H1 (cell line): ENCODE results near the gene MEGF11. TPM values are rescaled to one million over a fixed set of nuclear protein-coding genes. Genes with fewer than 3 reads are reported as not detected.

Experiments used
- CTCF ChIA-PET: fragments of 300-600 bp; sonication (Branson Sonifier 250); formaldehyde crosslinking; loops from one replicate; lab custom pipeline; 2021; ENCODE audit not compliant: partially characterized antibody; lab: Charles Lee
- POLR2A ChIA-PET: fragments of 300-600 bp; sonication (Branson Sonifier 250); formaldehyde crosslinking; loops from one replicate; lab custom pipeline; 2021; ENCODE audit warnings: inconsistent platforms; ENCODE audit not compliant: partially characterized antibody; lab: Charles Lee
- DNase-seq, 2 experiments: peaks; one replicate each; pipeline versions ENCODE4 v3.0.0 to v3.0.0-alpha.2; 2010 to 2022; ENCODE audit warnings: low spot score in 2 of 2, low read depth in 1 of 2, mixed read lengths in 1 of 2
- FAIRE-seq: peaks from 2 replicates; lab custom pipeline; 2011; peaks lifted over from hg19 to GRCh38; lab: Jason Lieb, UNC
- H2AFZ ChIP-seq: 2 replicates; pipeline ENCODE4 v1.8.1; 2012; ENCODE audit warnings: low read length, inconsistent platforms
- H2AK5ac ChIP-seq: 2 replicates; pipeline ENCODE4 v1.6.1; 2013; ENCODE audit warnings: low read depth, low read length
- H2BK120ac ChIP-seq: replicated peaks from 2 replicates; pipeline ENCODE3; 2013; ENCODE audit warnings: low read depth, low read length, inconsistent platforms
- H2BK12ac ChIP-seq: 2 replicates; pipeline ENCODE4 v1.6.1; 2013; ENCODE audit warnings: low read depth, low read length
- H2BK15ac ChIP-seq: 2 replicates; pipeline ENCODE4 v1.6.1; 2013; ENCODE audit warnings: low read length
- H2BK20ac ChIP-seq: 2 replicates; pipeline ENCODE4 v1.6.1; 2013; ENCODE audit warnings: low read length
- H2BK5ac ChIP-seq: 2 replicates; pipeline ENCODE4 v1.6.1; 2013; ENCODE audit warnings: low read depth, low read length
- H3K14ac ChIP-seq: 2 replicates; pipeline ENCODE4 v1.6.1; 2013; ENCODE audit warnings: inconsistent platforms; ENCODE audit not compliant: insufficient read length
- H3K18ac ChIP-seq: 2 replicates; pipeline ENCODE4 v1.6.1; 2013; ENCODE audit warnings: low read length; ENCODE audit errors: extremely low read depth
- H3K23ac ChIP-seq: 2 replicates; pipeline ENCODE4 v1.6.1; 2013; ENCODE audit warnings: inconsistent platforms; ENCODE audit not compliant: insufficient read length
- H3K23me2 ChIP-seq: 2 replicates; pipeline ENCODE4 v1.6.1; 2013; ENCODE audit warnings: low read depth, low read length
- H3K27ac ChIP-seq: 2 replicates; pipeline ENCODE4 v1.6.1; 2011; ENCODE audit warnings: low read depth, low read length, inconsistent platforms
- H3K27me3 ChIP-seq, 4 experiments: replicated peaks in 1 of 4; 1 replicate in 1 of 4; 2 replicates in 3 of 4; pipeline versions ENCODE4 v1.6.1 to v1.8.1; 2011 to 2013; ENCODE audit warnings: low read length in 3 of 4, mild to moderate bottlenecking in 3 of 4, inconsistent platforms in 2 of 4, mixed read lengths in 2 of 4, moderate library complexity in 1 of 4; ENCODE audit not compliant: control insufficient read depth in 3 of 4, insufficient read depth in 3 of 4; ENCODE audit errors: extremely low read depth in 1 of 4
- H3K36me3 ChIP-seq, 4 experiments: 2 replicates each; pipeline versions ENCODE4 v1.6.1 to v1.8.1; 2011 to 2013; ENCODE audit warnings: mild to moderate bottlenecking in 4 of 4, low read length in 3 of 4, moderate library complexity in 2 of 4, control low read depth in 1 of 4, inconsistent platforms in 1 of 4; ENCODE audit not compliant: insufficient read depth in 4 of 4, control insufficient read depth in 2 of 4
- H3K4ac ChIP-seq: replicated peaks from 2 replicates; pipeline ENCODE3; 2013; ENCODE audit warnings: low read length, low read depth, mixed read lengths, inconsistent platforms; ENCODE audit not compliant: insufficient read length
- H3K4me1 ChIP-seq, 4 experiments: replicated peaks in 1 of 4; 1 replicate in 1 of 4; 2 replicates in 3 of 4; pipeline versions ENCODE4 v1.6.1 to v1.8.1; 2011 to 2013; ENCODE audit warnings: low read length in 3 of 4, inconsistent platforms in 2 of 4, mixed read lengths in 1 of 4; ENCODE audit not compliant: insufficient read depth in 4 of 4, control insufficient read depth in 3 of 4
- H3K4me2 ChIP-seq, 2 experiments: 2 replicates each; pipeline versions ENCODE4 v1.6.1 to v1.8.1; 2011 to 2013; ENCODE audit warnings: low read depth in 2 of 2, low read length in 2 of 2, control low read depth in 1 of 2, inconsistent platforms in 1 of 2, mild to moderate bottlenecking in 1 of 2; ENCODE audit not compliant: insufficient read depth in 1 of 2
- H3K4me3 ChIP-seq, 4 experiments: fragments of 200-600, 300-600 bp in 1 of 4; sonication (generic), shearing (Covaris generic), sonication (Bioruptor Twin) in 1 of 4; 2 replicates each; pipeline versions ENCODE4 v1.5.1 to v1.8.1; 2011 to 2016; ENCODE audit warnings: low read length in 4 of 4, low read depth in 3 of 4, control low read depth in 2 of 4, inconsistent platforms in 2 of 4, mild to moderate bottlenecking in 2 of 4, mixed read lengths in 1 of 4, moderate library complexity in 1 of 4; ENCODE audit not compliant: insufficient read depth in 2 of 4; ENCODE audit errors: extremely low read depth in 1 of 4
- H3K56ac ChIP-seq: replicated peaks from 2 replicates; pipeline ENCODE3; 2013; ENCODE audit warnings: low read depth, mild to moderate bottlenecking, mixed read lengths, low read length, inconsistent platforms; ENCODE audit not compliant: insufficient read length
- H3K79me1 ChIP-seq: 2 replicates; pipeline ENCODE4 v1.6.1; 2013; ENCODE audit warnings: low read depth, low read length, control low read depth
- H3K79me2 ChIP-seq, 2 experiments: 2 replicates each; pipeline versions ENCODE4 v1.6.1 to v1.8.1; 2012 to 2013; ENCODE audit warnings: low read length in 2 of 2, mild to moderate bottlenecking in 2 of 2, inconsistent platforms in 1 of 2; ENCODE audit not compliant: insufficient read depth in 2 of 2, control insufficient read depth in 1 of 2
- H3K9ac ChIP-seq, 4 experiments: replicated peaks in 1 of 4; 1 replicate in 1 of 4; 2 replicates in 3 of 4; pipeline versions ENCODE4 v1.6.1 to v1.8.1; 2011 to 2013; ENCODE audit warnings: low read depth in 3 of 4, low read length in 3 of 4, control low read depth in 2 of 4, mild to moderate bottlenecking in 2 of 4, moderate library complexity in 2 of 4, inconsistent platforms in 1 of 4; ENCODE audit errors: extremely low read depth in 1 of 4
- H3K9me3 ChIP-seq, 2 experiments: 2 replicates each; pipeline versions ENCODE4 v1.6.1 to v1.8.1; 2012 to 2013; ENCODE audit warnings: mild to moderate bottlenecking in 2 of 2, moderate library complexity in 2 of 2, control low read depth in 1 of 2, inconsistent platforms in 1 of 2, low read depth in 1 of 2, low read length in 1 of 2, mixed read lengths in 1 of 2; ENCODE audit not compliant: insufficient read depth in 2 of 2
- H4K20me1 ChIP-seq, 2 experiments: replicated peaks in 1 of 2; 2 replicates each; pipeline versions ENCODE3 to v1.8.1; 2011 to 2013; ENCODE audit warnings: inconsistent platforms in 2 of 2, low read length in 2 of 2, mild to moderate bottlenecking in 1 of 2; ENCODE audit not compliant: insufficient read depth in 2 of 2, control insufficient read depth in 1 of 2
- H4K5ac ChIP-seq: 2 replicates; pipeline ENCODE4 v1.6.1; 2013; ENCODE audit warnings: low read length, low read depth, mixed read lengths, inconsistent platforms; ENCODE audit not compliant: insufficient read length
- H4K8ac ChIP-seq: 2 replicates; pipeline ENCODE4 v1.8.0; 2013; ENCODE audit warnings: mild to moderate bottlenecking, moderate library complexity, low read length, inconsistent platforms; ENCODE audit not compliant: insufficient read depth; ENCODE audit errors: extremely low read depth
- H4K91ac ChIP-seq: replicated peaks from 2 replicates; pipeline ENCODE3; 2013; ENCODE audit warnings: low read length, mixed read lengths, inconsistent platforms; ENCODE audit not compliant: insufficient read length
- HDAC6 ChIP-seq: IDR thresholded peaks from one replicate; pipeline ENCODE4 v1.7.1; 2012; ENCODE audit warnings: low read depth, mild to moderate bottlenecking, inconsistent platforms, low read length, moderate library complexity
- KDM5A ChIP-seq: fragments of 200-600 bp; IDR thresholded peaks from 2 replicates; pipeline ENCODE4 v1.7.1; 2012; ENCODE audit warnings: mild to moderate bottlenecking, low read length, inconsistent platforms, mixed read lengths
- MAX ChIP-seq: IDR thresholded peaks from 2 replicates; pipeline ENCODE4 v1.6.1; 2012; ENCODE audit warnings: inconsistent platforms
- PHF8 ChIP-seq: fragments of 200-600 bp; sonication (generic); conservative IDR thresholded peaks from 2 replicates; pipeline ENCODE4 v1.7.1; 2012; ENCODE audit warnings: low read depth, mild to moderate bottlenecking, inconsistent platforms, low read length, moderate library complexity
- WGBS, 2 experiments: shearing (Covaris generic) in 1 of 2; methylation state at CpG; one replicate each; pipeline versions ENCODE4 v1.1.6 to v1.1.7; 2013 to 2015; ENCODE audit warnings: low lambda C conversion rate in 2 of 2, mixed read lengths in 2 of 2, inconsistent platforms in 1 of 2, low coverage in 1 of 2, missing lambda C conversion rate in 1 of 2; ENCODE audit not compliant: insufficient replicate concordance in 2 of 2, insufficient coverage in 1 of 2, insufficient read length in 1 of 2; ENCODE audit errors: extremely low coverage in 1 of 2, missing lambda C conversion rate in 1 of 2; 5-methylcytosine and 5-hydroxymethylcytosine counted together
- polyA plus RNA-seq, 7 experiments: library from polyadenylated mRNA; depleted of rRNA in 3 of 7; stranded (reverse) in 5 of 7; unstranded in 2 of 7; fragments of >200 nt in 5 of 7; fragments of 200-250 nt in 2 of 7; gene quantifications; 1 replicate in 5 of 7; 2 replicates in 1 of 7; 4 replicates in 1 of 7; pipeline versions ENCODE4 v1.2.1 to v1.2.3, GENCODE V29; 2011 to 2013; ENCODE audit warnings: missing spikeins in 2 of 7, mixed read lengths in 2 of 7
- total RNA-seq: library from RNA; stranded (reverse); fragmentation: NEBNext Ultra II Directional; extraction: Animal tissue kit (Norgen Biotek cat#: 25700); gene quantifications from 2 replicates; pipeline ENCODE4 v1.2.1, GENCODE V29; 2021

MEGF11 gene
- total and polyA plus RNA-seq, 2 of the 8 experiments (the other 6 are each of a cell fraction or from before 2014, with no cell fraction given), result 4.4 to 4.8 TPM

GRCh38 chr15:66043264-66043663, 210.3 kb downstream of the MEGF11 start:
- no peaks in the 10 kb centered on the region for H4K20me1 ChIP-seq
- ChIA-PET CTCF (interaction anchor here (0.9 to 1.9 kb wide), 4 partner anchors 38 to 142 kb away, joined by 3 to 6 read pairs (median 3); no protein-coding TSS in a partner anchor), POLR2A (interaction anchor here (2.3 kb wide), 1 partner anchor 18 kb away, joined by 5 read pairs; no protein-coding TSS in a partner anchor)
- no peaks in the 10 kb centered on the region for H3K36me3 ChIP-seq
- FAIRE-seq (no peak), DNase-seq (no peak)
- no peak overlapping the region for H3K4me3 ChIP-seq
- no peaks in the 10 kb centered on the region for H3K23me2 ChIP-seq
- H3K4me2 ChIP-seq, result peak overlapping the region in 1 of 2 experiments; percentile 12; a peak in 1 of 4 replicates
- no peak overlapping the region for H2AFZ ChIP-seq
- TF ChIP-seq PHF8 (no peak), MAX (no peak), HDAC6 (no peak), KDM5A (no peak)
- H2BK120ac ChIP-seq, result peak overlapping the region; percentile 60
- 0 out of 2 replicates have a peak overlapping the region, but pooled peaks have one; percentile 88 for H2AK5ac ChIP-seq
- peak overlapping the region; percentile 94 for H2BK12ac ChIP-seq
- H3K27ac ChIP-seq, result peak overlapping the region; percentile 43; the same call in 1 of the 2 replicates
- H3K4ac ChIP-seq, result peak overlapping the region; percentile 29
- H3K23ac ChIP-seq, result no peak overlapping the region
- H4K8ac ChIP-seq, result no peak overlapping the region
- H2BK5ac ChIP-seq, result peak overlapping the region; percentile 19; the same call in 1 of the 2 replicates
- H2BK20ac ChIP-seq, result peak overlapping the region; percentile 76
- peaks cover 0 to 2% (median 0%) of the 10 kb centered on the region in 4 experiments; a peak in 1 of 7 replicates for H3K27me3 ChIP-seq
- H3K9me3 ChIP-seq, result no peaks in the 10 kb centered on the region
- no peak overlapping the region for H3K14ac ChIP-seq
- H3K56ac ChIP-seq, result no peak overlapping the region
- H4K5ac ChIP-seq, result no peak overlapping the region
- no peaks in the 10 kb centered on the region for H3K79me2 ChIP-seq
- H3K79me1 ChIP-seq, result no peaks in the 10 kb centered on the region
- no peak overlapping the region for H3K9ac ChIP-seq
- peaks cover 21 to 42% (median 33%) of the 10 kb centered on the region in 4 experiments for H3K4me1 ChIP-seq
- H2BK15ac ChIP-seq, result peak overlapping the region; percentile 95
- no peak overlapping the region; the same call in 1 of the 2 replicates for H3K18ac ChIP-seq
- 74% methylated on average over 8 of the region's 8 CpGs; no CpG with 5 or more reads in 1 of the 2 experiments for WGBS, 2 experiments
- peak overlapping the region; percentile 52 for H4K91ac ChIP-seq
